H1 (cell line): ENCODE results near the gene CITED4. TPM values are rescaled to one million over a fixed set of nuclear protein-coding genes. Genes with fewer than 3 reads are reported as not detected.

Source experiments
- CTCF ChIA-PET: fragments of 300-600 bp; sonication (Branson Sonifier 250); formaldehyde crosslinking; loops from one replicate; lab custom pipeline; 2021; ENCODE audit not compliant: partially characterized antibody; lab: Charles Lee
- POLR2A ChIA-PET: fragments of 300-600 bp; sonication (Branson Sonifier 250); formaldehyde crosslinking; loops from one replicate; lab custom pipeline; 2021; ENCODE audit warnings: inconsistent platforms; ENCODE audit not compliant: partially characterized antibody; lab: Charles Lee
- DNase-seq, 2 experiments: peaks; one replicate each; pipeline versions ENCODE4 v3.0.0 to v3.0.0-alpha.2; 2010 to 2022; ENCODE audit warnings: low spot score in 2 of 2, low read depth in 1 of 2, mixed read lengths in 1 of 2
- FAIRE-seq: peaks from 2 replicates; lab custom pipeline; 2011; peaks lifted over from hg19 to GRCh38; lab: Jason Lieb, UNC
- H2AFZ ChIP-seq: 2 replicates; pipeline ENCODE4 v1.8.1; 2012; ENCODE audit warnings: low read length, inconsistent platforms
- H2AK5ac ChIP-seq: 2 replicates; pipeline ENCODE4 v1.6.1; 2013; ENCODE audit warnings: low read depth, low read length
- H2BK120ac ChIP-seq: replicated peaks from 2 replicates; pipeline ENCODE3; 2013; ENCODE audit warnings: low read depth, low read length, inconsistent platforms
- H2BK12ac ChIP-seq: 2 replicates; pipeline ENCODE4 v1.6.1; 2013; ENCODE audit warnings: low read depth, low read length
- H2BK15ac ChIP-seq: 2 replicates; pipeline ENCODE4 v1.6.1; 2013; ENCODE audit warnings: low read length
- H2BK20ac ChIP-seq: 2 replicates; pipeline ENCODE4 v1.6.1; 2013; ENCODE audit warnings: low read length
- H2BK5ac ChIP-seq: 2 replicates; pipeline ENCODE4 v1.6.1; 2013; ENCODE audit warnings: low read depth, low read length
- H3K14ac ChIP-seq: 2 replicates; pipeline ENCODE4 v1.6.1; 2013; ENCODE audit warnings: inconsistent platforms; ENCODE audit not compliant: insufficient read length
- H3K18ac ChIP-seq: 2 replicates; pipeline ENCODE4 v1.6.1; 2013; ENCODE audit warnings: low read length; ENCODE audit errors: extremely low read depth
- H3K23ac ChIP-seq: 2 replicates; pipeline ENCODE4 v1.6.1; 2013; ENCODE audit warnings: inconsistent platforms; ENCODE audit not compliant: insufficient read length
- H3K23me2 ChIP-seq: 2 replicates; pipeline ENCODE4 v1.6.1; 2013; ENCODE audit warnings: low read depth, low read length
- H3K27ac ChIP-seq: 2 replicates; pipeline ENCODE4 v1.6.1; 2011; ENCODE audit warnings: low read depth, low read length, inconsistent platforms
- H3K27me3 ChIP-seq, 4 experiments: replicated peaks in 1 of 4; 1 replicate in 1 of 4; 2 replicates in 3 of 4; pipeline versions ENCODE4 v1.6.1 to v1.8.1; 2011 to 2013; ENCODE audit warnings: low read length in 3 of 4, mild to moderate bottlenecking in 3 of 4, inconsistent platforms in 2 of 4, mixed read lengths in 2 of 4, moderate library complexity in 1 of 4; ENCODE audit not compliant: control insufficient read depth in 3 of 4, insufficient read depth in 3 of 4; ENCODE audit errors: extremely low read depth in 1 of 4
- H3K36me3 ChIP-seq, 4 experiments: 2 replicates each; pipeline versions ENCODE4 v1.6.1 to v1.8.1; 2011 to 2013; ENCODE audit warnings: mild to moderate bottlenecking in 4 of 4, low read length in 3 of 4, moderate library complexity in 2 of 4, control low read depth in 1 of 4, inconsistent platforms in 1 of 4; ENCODE audit not compliant: insufficient read depth in 4 of 4, control insufficient read depth in 2 of 4
- H3K4ac ChIP-seq: replicated peaks from 2 replicates; pipeline ENCODE3; 2013; ENCODE audit warnings: low read length, low read depth, mixed read lengths, inconsistent platforms; ENCODE audit not compliant: insufficient read length
- H3K4me1 ChIP-seq, 4 experiments: replicated peaks in 1 of 4; 1 replicate in 1 of 4; 2 replicates in 3 of 4; pipeline versions ENCODE4 v1.6.1 to v1.8.1; 2011 to 2013; ENCODE audit warnings: low read length in 3 of 4, inconsistent platforms in 2 of 4, mixed read lengths in 1 of 4; ENCODE audit not compliant: insufficient read depth in 4 of 4, control insufficient read depth in 3 of 4
- H3K4me2 ChIP-seq, 2 experiments: 2 replicates each; pipeline versions ENCODE4 v1.6.1 to v1.8.1; 2011 to 2013; ENCODE audit warnings: low read depth in 2 of 2, low read length in 2 of 2, control low read depth in 1 of 2, inconsistent platforms in 1 of 2, mild to moderate bottlenecking in 1 of 2; ENCODE audit not compliant: insufficient read depth in 1 of 2
- H3K4me3 ChIP-seq, 4 experiments: fragments of 200-600, 300-600 bp in 1 of 4; sonication (generic), shearing (Covaris generic), sonication (Bioruptor Twin) in 1 of 4; 2 replicates each; pipeline versions ENCODE4 v1.5.1 to v1.8.1; 2011 to 2016; ENCODE audit warnings: low read length in 4 of 4, low read depth in 3 of 4, control low read depth in 2 of 4, inconsistent platforms in 2 of 4, mild to moderate bottlenecking in 2 of 4, mixed read lengths in 1 of 4, moderate library complexity in 1 of 4; ENCODE audit not compliant: insufficient read depth in 2 of 4; ENCODE audit errors: extremely low read depth in 1 of 4
- H3K56ac ChIP-seq: replicated peaks from 2 replicates; pipeline ENCODE3; 2013; ENCODE audit warnings: low read depth, mild to moderate bottlenecking, mixed read lengths, low read length, inconsistent platforms; ENCODE audit not compliant: insufficient read length
- H3K79me1 ChIP-seq: 2 replicates; pipeline ENCODE4 v1.6.1; 2013; ENCODE audit warnings: low read depth, low read length, control low read depth
- H3K79me2 ChIP-seq, 2 experiments: 2 replicates each; pipeline versions ENCODE4 v1.6.1 to v1.8.1; 2012 to 2013; ENCODE audit warnings: low read length in 2 of 2, mild to moderate bottlenecking in 2 of 2, inconsistent platforms in 1 of 2; ENCODE audit not compliant: insufficient read depth in 2 of 2, control insufficient read depth in 1 of 2
- H3K9ac ChIP-seq, 4 experiments: replicated peaks in 1 of 4; 1 replicate in 1 of 4; 2 replicates in 3 of 4; pipeline versions ENCODE4 v1.6.1 to v1.8.1; 2011 to 2013; ENCODE audit warnings: low read depth in 3 of 4, low read length in 3 of 4, control low read depth in 2 of 4, mild to moderate bottlenecking in 2 of 4, moderate library complexity in 2 of 4, inconsistent platforms in 1 of 4; ENCODE audit errors: extremely low read depth in 1 of 4
- H3K9me3 ChIP-seq, 2 experiments: 2 replicates each; pipeline versions ENCODE4 v1.6.1 to v1.8.1; 2012 to 2013; ENCODE audit warnings: mild to moderate bottlenecking in 2 of 2, moderate library complexity in 2 of 2, control low read depth in 1 of 2, inconsistent platforms in 1 of 2, low read depth in 1 of 2, low read length in 1 of 2, mixed read lengths in 1 of 2; ENCODE audit not compliant: insufficient read depth in 2 of 2
- H4K20me1 ChIP-seq, 2 experiments: replicated peaks in 1 of 2; 2 replicates each; pipeline versions ENCODE3 to v1.8.1; 2011 to 2013; ENCODE audit warnings: inconsistent platforms in 2 of 2, low read length in 2 of 2, mild to moderate bottlenecking in 1 of 2; ENCODE audit not compliant: insufficient read depth in 2 of 2, control insufficient read depth in 1 of 2
- H4K5ac ChIP-seq: 2 replicates; pipeline ENCODE4 v1.6.1; 2013; ENCODE audit warnings: low read length, low read depth, mixed read lengths, inconsistent platforms; ENCODE audit not compliant: insufficient read length
- H4K8ac ChIP-seq: 2 replicates; pipeline ENCODE4 v1.8.0; 2013; ENCODE audit warnings: mild to moderate bottlenecking, moderate library complexity, low read length, inconsistent platforms; ENCODE audit not compliant: insufficient read depth; ENCODE audit errors: extremely low read depth
- H4K91ac ChIP-seq: replicated peaks from 2 replicates; pipeline ENCODE3; 2013; ENCODE audit warnings: low read length, mixed read lengths, inconsistent platforms; ENCODE audit not compliant: insufficient read length
- GABPA ChIP-seq: IDR thresholded peaks from 2 replicates; pipeline ENCODE4 v1.6.1; 2011; ENCODE audit warnings: mild to moderate bottlenecking, low read length, moderate library complexity, borderline replicate concordance; ENCODE audit not compliant: insufficient read depth
- NRF1 ChIP-seq: IDR thresholded peaks from 2 replicates; pipeline ENCODE4 v1.6.1; 2011; ENCODE audit warnings: mild to moderate bottlenecking, low read depth, low read length, improper control_type of control experiment
- POLR2AphosphoS5 ChIP-seq: IDR thresholded peaks from 2 replicates; pipeline ENCODE4 v1.6.1; 2011; ENCODE audit warnings: low read depth, low read length
- RBBP5 ChIP-seq: IDR thresholded peaks from 2 replicates; pipeline ENCODE4 v1.7.1; 2012; ENCODE audit warnings: low read depth, mild to moderate bottlenecking, inconsistent platforms, low read length, moderate library complexity, borderline replicate concordance
- RNF2 ChIP-seq: fragments of 200-900, 300-1000 bp; sonication (generic); IDR thresholded peaks from 2 replicates; pipeline ENCODE4 v1.7.1; 2016; ENCODE audit warnings: borderline replicate concordance, low read depth, mild to moderate bottlenecking, antibody characterized with exemption, low read length; ENCODE audit not compliant: poor library complexity, severe bottlenecking; ENCODE audit errors: missing control alignments
- SP4 ChIP-seq: IDR thresholded peaks from 2 replicates; pipeline ENCODE4 v1.6.1; 2012; ENCODE audit warnings: low read length, inconsistent platforms
- TAF1 ChIP-seq: IDR thresholded peaks from 2 replicates; pipeline ENCODE4 v1.6.1; 2011; ENCODE audit warnings: mild to moderate bottlenecking, low read depth, low read length
- TAF7 ChIP-seq: optimal IDR thresholded peaks from 2 replicates; pipeline ENCODE3; 2011; ENCODE audit warnings: low read depth, mild to moderate bottlenecking, inconsistent platforms, low read length, moderate library complexity, borderline replicate concordance
- WGBS, 2 experiments: shearing (Covaris generic) in 1 of 2; methylation state at CpG; one replicate each; pipeline versions ENCODE4 v1.1.6 to v1.1.7; 2013 to 2015; ENCODE audit warnings: low lambda C conversion rate in 2 of 2, mixed read lengths in 2 of 2, inconsistent platforms in 1 of 2, low coverage in 1 of 2, missing lambda C conversion rate in 1 of 2; ENCODE audit not compliant: insufficient replicate concordance in 2 of 2, insufficient coverage in 1 of 2, insufficient read length in 1 of 2; ENCODE audit errors: extremely low coverage in 1 of 2, missing lambda C conversion rate in 1 of 2; 5-methylcytosine and 5-hydroxymethylcytosine counted together
- polyA plus RNA-seq, 7 experiments: library from polyadenylated mRNA; depleted of rRNA in 3 of 7; stranded (reverse) in 5 of 7; unstranded in 2 of 7; fragments of >200 nt in 5 of 7; fragments of 200-250 nt in 2 of 7; gene quantifications; 1 replicate in 5 of 7; 2 replicates in 1 of 7; 4 replicates in 1 of 7; pipeline versions ENCODE4 v1.2.1 to v1.2.3, GENCODE V29; 2011 to 2013; ENCODE audit warnings: missing spikeins in 2 of 7, mixed read lengths in 2 of 7
- total RNA-seq: library from RNA; stranded (reverse); fragmentation: NEBNext Ultra II Directional; extraction: Animal tissue kit (Norgen Biotek cat#: 25700); gene quantifications from 2 replicates; pipeline ENCODE4 v1.2.1, GENCODE V29; 2021

The CITED4 gene
- total and polyA plus RNA-seq, 2 of the 8 experiments (the other 6 are each of a cell fraction or from before 2014, with no cell fraction given), result 5.4 to 16.3 TPM

GRCh38 chr1:40861224-40862003, 749 bp downstream of the CITED4 start:
- peak overlapping the region; percentile 38 for H4K91ac ChIP-seq
- H3K18ac ChIP-seq, result 0 out of 2 replicates have a peak overlapping the region, but pooled peaks have one; percentile 71
- peak overlapping the region; percentile 39 to 64 (median 48) for H3K4me3 ChIP-seq
- no peaks in the 10 kb centered on the region for H3K79me2 ChIP-seq
- H2BK120ac ChIP-seq, result no peak overlapping the region
- H3K4me2 ChIP-seq, result peak overlapping the region; percentile 82
- no peaks in the 10 kb centered on the region for H3K79me1 ChIP-seq
- H4K5ac ChIP-seq, result no peak overlapping the region
- no peak overlapping the region for H2AFZ ChIP-seq
- H3K27me3 ChIP-seq, result peaks cover 0 to 20% (median 16%) of the 10 kb centered on the region in 4 experiments; a peak in 5 of 7 replicates
- FAIRE-seq, result no peak
- ChIA-PET POLR2A (interaction anchor here (1.0 to 2.6 kb wide), 21 partner anchors 7 to 170 kb away, joined by 3 to 25 read pairs (median 4); partner anchors contain the start of genes CTPS1 and NFYC), CTCF (interaction anchor here (0.5 to 26.8 kb wide), 8 partner anchors 8 to 100 kb away, joined by 3 to 917 read pairs (median 4); no protein-coding TSS in a partner anchor)
- peaks cover 7% of the 10 kb centered on the region; the same call in 1 of the 2 replicates for H3K23me2 ChIP-seq
- no peak overlapping the region for H3K23ac ChIP-seq
- no peaks in the 10 kb centered on the region for H3K36me3 ChIP-seq
- H3K9ac ChIP-seq, result peak overlapping the region; percentile 39 to 89 (median 59); a peak in 5 of 7 replicates
- H3K14ac ChIP-seq, result no peak overlapping the region
- H3K27ac ChIP-seq, result peak overlapping the region; percentile 19; the same call in 1 of the 2 replicates
- no peak overlapping the region for H3K56ac ChIP-seq
- H2BK15ac ChIP-seq, result no peak overlapping the region
- H3K4me1 ChIP-seq, result peaks cover 4 to 8% (median 6%) of the 10 kb centered on the region in 4 experiments
- no peak overlapping the region for H2BK20ac ChIP-seq
- H2BK5ac ChIP-seq, result no peak overlapping the region
- H3K4ac ChIP-seq, result no peak overlapping the region
- H3K9me3 ChIP-seq, result no peaks in the 10 kb centered on the region
- DNase-seq, result peak in 1 of 2 experiments; percentile 74
- H2BK12ac ChIP-seq, result no peak overlapping the region
- WGBS, 2 experiments, result 6% methylated on average over 26 of the region's 98 CpGs; no CpG with 5 or more reads in 1 of the 2 experiments
- no peak overlapping the region for H2AK5ac ChIP-seq
- H4K8ac ChIP-seq, result peak overlapping the region; percentile 94; the same call in 1 of the 2 replicates
- H4K20me1 ChIP-seq, result peaks cover 1 to 2% of the 10 kb centered on the region in 2 experiments
- TF ChIP-seq SP4 (no peak), RBBP5 (peak; percentile 63; the same call in 1 of the 2 replicates), RNF2 (peak; percentile 43), NRF1 (no peak), POLR2AphosphoS5 (peak; percentile 22; the same call in 1 of the 2 replicates), GABPA (no peak), TAF1 (peak; percentile 39; the same call in 1 of the 2 replicates), TAF7 (peak; percentile 23)
